HG03159 (cell line): ENCODE results near the gene KCNIP3.

Source experiments
- ATAC-seq: cut with Tn5 transposase; IDR thresholded peaks from one replicate; pipeline ENCODE4 v1.9.1; 2021; ENCODE audit warnings: mild to moderate bottlenecking, moderate library complexity; ENCODE audit not compliant: unreplicated experiment

Gene KCNIP3

DNA sequence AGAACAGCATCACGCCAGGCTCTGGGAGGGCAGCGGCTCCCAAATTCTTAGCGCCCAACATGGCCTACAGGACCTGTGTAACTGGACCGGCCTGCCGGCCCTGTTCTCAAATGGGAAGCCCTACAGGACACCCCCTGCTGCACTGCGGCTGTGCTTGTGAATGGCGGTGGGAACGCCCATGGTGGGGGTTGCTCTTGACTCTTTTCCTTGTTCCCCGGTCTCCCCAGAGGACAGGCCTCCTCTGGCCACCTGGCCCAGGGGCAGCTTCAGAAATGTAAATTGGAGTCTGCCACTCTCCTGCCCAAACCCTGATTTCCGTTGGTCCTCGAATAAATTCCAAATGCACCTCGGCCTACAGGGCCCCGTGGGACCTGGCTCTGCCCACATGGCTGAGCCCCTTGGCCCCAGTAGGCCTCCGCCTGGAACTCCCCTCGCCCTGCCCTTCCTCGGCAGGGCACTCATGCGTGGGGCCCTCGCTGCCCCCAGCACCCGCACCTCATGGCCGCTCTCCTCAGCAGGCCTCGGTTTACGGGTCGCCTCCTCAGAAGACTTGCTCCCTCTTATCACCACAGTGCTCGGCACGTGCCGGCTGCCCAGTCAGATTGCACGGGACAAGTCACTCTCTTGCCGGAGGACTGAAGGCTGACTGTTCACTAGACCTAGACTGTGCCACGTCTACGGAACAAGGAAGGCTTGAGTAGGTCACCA lies 29.4 kb downstream of the KCNIP3 start:
- ATAC-seq, result no peak

DNA sequence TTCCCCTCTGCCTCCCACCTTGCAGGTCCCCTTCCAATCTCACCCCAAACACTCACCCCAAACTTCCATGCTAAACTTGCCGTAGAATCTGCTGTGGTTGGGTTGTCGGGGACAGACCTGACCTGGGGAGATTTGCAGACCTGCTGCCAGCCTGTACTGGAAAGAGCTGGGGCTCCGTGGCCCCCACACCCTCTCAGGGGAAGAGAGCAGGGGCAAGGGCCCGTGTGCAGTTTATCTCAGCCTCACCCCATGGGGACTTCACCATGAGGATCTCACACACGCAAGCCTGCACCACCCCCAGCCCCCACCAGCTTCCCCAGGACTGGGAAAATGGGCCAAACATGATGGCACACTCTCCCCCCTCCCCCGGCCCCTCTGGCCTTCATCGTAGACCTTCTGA lies 30.7 kb downstream of the KCNIP3 start:
- no peak for ATAC-seq

DNA sequence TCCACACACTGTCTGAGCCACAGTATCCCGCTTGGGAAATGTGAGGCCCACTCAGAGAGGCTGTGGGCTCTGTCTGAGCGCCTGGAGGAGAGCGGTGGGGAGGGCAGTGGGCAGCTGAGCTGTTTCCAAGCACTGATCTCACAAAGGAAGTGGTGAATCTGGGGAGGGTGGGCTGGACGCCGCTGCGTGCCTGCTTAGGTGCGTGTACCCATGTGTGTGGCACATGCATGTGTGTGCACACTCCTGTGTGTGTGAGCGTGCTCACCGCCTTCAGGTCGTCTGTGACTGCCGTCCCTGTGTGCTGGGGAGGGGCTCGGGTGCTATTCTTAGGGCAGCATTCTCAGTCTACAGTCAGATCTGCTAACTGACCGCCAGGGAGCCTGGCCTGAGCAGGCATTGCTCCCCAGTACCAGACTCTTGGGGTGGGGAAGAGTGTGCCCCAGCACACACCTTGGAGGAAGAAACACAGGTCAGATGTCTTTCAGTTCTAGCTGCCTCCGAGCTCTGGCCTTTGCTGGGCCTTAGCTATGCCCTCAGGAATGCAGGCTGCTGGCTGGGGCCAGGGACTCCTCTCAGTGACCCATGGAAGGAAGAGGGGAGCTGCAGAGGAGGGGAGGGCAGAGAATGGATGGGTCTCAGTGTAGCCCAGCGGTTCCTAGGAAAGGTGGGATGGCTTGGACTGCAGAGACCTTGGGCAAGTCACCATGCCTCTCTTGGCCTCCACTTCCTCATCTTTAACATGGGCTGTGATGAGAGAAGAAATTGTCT lies 31.4 kb downstream of the KCNIP3 start:
- no peak for ATAC-seq

DNA sequence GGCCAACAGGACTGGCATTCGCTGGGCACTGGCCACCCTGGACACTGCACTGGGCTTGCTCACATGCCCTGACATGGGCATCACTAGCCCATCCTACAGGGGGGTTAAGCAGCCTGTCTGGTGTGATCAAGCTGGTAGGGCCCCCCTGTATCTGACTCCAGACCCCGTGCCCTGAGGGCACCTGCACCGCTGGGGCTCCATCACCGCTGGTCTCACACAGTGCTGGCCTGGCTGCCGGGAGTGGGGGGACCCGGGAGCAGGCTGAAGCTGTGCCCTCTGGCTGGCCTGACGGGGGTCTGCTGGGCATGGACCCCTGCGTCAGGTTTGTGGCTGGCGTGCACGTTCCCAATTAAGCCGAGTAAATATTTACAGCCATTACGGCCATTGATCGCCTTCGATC lies 32.3 kb downstream of the KCNIP3 start:
- no peak for ATAC-seq

DNA sequence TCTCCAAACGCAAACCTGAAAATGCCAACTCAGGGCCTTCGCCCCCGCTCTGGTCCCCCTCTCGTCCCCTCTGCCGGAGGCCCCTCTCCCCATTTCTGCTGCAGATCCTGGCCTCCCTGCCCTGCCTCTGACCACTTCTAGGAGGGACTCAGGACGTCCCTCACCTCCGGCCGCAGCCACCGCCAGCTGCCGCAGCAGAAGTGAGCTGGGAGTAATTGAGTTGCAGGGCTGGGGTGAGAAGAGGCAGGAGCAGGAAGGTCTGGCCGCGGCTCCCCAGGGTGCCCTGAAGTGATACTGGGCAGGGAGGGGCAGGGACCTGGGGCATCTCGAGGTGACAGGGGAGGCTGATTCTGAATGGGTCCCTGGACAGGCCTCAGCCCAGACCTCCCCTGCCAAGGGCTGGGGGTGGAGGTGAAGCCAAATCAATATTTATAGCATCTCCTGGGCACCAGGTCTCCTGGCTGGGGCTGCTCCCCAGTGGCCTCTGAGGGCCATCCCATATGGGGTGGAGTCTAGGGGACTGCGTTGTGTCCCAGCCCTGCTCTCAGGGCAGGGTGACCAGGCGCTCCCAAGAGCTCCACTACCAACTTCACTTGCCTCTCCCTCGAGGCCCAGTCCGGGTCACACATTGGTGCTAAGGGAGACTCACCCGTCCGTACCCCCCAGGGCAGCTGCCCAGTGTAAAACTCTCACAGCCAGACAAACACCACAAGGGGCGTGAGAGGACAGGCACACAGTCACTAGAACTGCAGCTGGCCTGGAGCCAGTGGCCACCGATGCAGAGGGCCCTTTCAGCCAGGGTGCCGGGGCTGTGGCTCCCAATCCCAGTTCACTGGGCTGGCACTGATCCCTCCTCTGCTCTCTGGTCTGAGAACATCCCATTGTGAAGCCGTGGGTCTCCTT lies 33.0 kb downstream of the KCNIP3 start:
- no peak for ATAC-seq

DNA sequence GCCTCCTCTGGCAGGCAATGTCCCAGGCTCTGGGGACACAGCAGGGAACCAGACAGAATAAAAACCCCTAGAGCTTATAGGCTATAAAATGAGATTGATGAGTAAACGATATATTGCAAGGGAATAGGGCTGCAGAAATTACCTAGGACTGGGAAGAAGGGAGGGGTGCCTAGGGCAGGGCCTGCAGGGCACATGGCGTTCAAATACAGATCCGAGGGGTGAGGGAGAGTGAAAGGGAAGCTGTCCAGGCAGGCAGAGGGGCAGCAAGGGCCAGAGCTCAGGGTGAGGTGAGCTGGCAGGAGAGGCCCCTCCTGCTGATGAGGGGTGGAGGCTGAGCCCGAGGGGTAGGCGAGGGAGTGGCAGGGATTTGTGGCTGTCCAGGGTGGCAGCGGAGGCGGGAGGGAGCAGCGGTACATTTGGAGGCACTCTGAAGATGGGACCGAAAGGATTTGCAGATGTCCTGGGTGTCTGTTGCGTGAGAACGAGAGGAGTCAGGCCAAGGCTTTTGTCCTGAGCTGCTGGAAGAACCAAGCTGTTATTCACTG lies 33.7 kb downstream of the KCNIP3 start:
- no peak for ATAC-seq

DNA sequence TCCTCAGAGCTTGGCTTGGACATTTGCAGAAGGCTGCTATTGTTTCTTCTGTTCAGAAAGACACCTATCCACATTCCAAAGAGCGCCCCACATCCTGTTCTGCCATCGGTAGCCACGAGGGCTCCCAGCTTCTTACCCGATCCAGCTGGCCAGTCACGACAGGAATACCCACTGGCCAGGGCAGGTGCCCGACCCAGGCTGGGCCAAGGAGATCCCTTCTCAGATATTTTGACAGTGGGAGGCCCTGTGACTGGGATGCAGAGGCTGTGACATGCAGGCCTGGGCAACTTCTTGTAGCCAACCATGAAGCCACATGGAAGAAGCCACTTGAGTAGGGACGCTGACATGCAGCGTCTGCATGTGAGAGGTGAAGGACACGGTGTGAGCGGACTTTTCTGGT lies 34.5 kb downstream of the KCNIP3 start:
- no peak for ATAC-seq

DNA sequence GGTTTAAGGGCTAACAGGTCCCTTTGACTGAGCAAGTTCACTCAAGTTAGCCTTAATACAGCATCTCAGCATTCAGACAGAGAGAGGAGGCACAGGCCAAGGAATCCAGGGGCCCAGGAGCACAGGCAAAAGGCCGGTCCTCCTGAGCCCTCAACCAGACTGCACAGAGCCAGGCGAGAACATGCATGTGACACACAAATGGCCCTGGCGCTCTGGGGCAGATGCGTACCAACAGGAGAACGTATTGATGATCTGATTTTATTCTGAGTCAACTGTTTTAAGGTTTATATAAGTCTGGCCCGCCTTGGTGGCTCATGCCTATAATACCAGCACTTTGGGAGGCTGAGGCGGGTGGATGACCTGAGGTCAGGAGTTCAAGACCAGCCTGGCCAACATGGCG lies 34.9 kb downstream of the KCNIP3 start:
- ATAC-seq, result no peak

DNA sequence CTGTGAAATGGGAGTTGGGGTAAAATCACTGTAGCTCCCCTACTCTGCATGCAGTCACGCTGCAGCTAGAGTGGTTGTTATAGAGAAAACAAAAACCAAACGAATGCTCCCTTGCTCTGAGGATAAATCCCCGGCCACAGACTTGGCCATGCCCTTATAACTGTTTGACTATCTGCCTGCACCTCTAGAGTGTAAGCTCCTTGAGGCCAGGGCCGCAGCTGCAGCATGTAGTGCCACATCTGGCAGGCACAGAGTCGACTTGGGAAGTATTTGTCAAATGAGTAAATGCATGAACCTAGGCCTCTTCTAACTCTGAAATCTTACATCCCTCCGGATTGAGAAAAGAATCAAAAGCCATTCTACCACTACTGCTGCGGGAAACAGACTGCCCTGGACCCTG lies 35.9 kb downstream of the KCNIP3 start:
- ATAC-seq, result no peak

DNA sequence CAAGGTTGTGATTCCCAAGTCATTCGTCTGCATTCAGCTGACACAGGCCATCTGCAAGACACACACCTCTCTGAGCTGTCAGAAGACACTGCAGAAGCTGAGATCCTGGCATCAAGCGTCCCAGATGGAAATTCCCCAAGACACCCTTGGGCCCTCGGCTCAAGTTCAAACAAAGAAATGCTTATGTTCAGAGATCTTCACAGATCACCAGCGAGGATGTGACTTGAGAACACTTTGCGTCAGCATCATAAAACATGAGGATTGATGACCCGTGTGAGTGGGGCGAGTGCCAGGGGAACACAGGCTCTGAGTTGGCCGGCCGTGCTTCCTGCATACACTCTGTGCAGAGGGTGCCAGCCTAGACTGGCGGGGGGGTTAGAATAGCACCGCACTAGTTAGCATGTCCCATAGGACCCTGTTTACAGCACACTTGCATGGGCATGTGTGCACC lies 36.8 kb downstream of the KCNIP3 start:
- ATAC-seq, result no peak

DNA sequence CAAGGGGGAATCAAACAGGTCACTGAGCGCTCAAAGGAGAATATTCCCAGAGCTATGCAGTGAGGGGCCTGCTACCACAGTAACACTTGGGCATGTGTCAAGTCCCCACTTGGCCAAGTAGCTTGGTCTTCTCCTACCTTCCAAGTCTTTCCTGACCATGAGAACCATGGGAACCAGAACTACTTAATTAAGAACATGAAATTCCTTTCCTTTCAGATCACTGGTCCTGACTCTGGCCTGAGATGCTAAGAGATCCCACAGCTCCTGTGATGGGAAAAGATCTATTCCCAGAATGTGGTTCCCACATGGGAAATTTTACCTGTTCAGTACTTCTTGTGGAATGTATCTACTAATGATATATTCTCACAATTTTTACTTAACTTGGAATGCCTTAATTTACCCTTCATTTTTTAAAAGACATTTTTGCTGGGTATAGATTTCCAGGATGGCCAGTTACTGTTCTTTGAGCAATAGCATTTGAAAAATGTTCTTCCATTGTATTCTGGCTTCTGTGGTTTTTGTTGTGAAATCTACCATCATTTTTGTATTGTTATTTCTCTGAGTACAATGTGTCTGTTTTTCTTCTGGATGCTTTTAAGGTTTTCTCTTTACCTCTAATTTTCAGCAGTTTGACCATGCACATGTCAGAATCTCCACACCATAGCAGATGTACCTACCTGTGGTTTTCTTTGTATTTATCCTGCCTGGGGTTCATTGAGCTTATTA lies 37.9 kb downstream of the KCNIP3 start:
- no peak for ATAC-seq

DNA sequence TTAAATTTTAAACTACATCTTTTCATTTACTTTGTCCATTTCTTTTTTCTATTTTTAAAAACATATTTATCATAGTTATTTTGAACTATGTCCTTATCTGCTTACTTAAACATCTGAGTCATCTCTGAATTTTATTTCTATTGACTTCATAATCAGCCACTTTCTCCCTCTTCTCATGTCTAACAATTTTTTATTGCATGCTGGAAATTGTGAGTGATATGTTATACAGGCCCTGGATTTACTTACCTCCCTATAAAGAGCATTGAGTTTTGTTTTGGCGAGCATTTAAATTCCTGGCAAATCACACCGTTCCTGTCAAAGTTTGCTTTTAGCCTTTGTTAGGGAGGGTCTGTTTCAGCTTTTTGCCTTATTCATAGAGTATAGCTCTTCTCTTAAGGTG lies 39.3 kb downstream of the KCNIP3 start:
- ATAC-seq, result no peak

DNA sequence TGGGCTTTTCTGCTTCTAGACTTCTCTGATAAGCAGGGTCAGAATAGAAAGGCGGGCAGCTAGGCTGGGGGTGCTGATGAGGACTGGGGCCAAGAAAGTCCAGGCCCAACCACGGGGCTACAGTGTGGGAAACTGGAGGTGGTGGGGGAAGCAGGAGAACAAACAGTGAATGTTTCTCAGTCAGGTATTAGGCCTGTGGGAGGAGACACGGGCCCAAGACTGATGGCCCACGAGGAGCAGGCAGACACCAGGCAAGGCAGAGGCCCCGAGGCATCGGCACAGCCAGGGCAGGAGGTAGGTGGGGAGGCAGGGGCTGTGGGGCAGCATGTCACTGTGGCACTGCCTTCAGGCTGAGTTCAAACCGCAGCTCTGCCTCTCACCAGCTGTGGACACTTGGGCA lies 40.7 kb downstream of the KCNIP3 start:
- ATAC-seq, result no peak

DNA sequence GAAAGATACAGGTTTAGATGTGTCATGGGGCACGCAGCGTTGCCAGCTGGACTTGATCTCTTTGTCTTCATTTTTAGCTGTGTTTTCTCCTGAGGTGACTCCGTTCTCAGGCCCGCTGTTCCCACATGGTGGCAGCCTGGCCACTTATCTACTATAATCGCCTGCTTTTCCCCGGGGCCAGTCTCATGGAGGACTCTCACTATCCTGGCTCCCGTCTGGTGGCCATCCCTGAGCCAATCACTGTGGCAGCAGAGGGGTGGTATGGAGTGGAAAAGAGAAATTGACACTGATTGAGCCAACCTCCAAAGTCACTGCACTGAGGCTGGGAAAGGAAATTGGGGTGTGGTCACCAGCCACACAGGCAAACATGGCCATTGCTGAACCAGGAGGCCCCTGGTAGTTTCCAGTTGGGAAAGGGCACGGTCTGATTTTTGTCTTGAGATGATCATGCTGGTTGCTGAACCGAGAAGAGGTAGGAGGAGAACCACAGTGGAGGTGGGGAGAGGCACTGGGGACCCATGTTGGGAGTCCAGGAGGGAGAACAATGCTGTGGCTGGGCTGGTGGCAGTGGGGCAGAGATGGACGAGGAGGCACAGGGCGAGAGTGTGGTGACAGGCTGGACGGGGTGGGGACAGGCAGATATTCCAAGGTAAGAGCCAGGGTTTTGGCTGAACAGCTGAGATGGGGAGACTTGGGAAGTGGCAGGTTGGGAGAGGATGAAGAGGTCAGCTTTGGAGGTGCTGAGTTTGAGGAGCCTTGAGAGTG lies 45.6 kb downstream of the KCNIP3 start:
- no peak for ATAC-seq

DNA sequence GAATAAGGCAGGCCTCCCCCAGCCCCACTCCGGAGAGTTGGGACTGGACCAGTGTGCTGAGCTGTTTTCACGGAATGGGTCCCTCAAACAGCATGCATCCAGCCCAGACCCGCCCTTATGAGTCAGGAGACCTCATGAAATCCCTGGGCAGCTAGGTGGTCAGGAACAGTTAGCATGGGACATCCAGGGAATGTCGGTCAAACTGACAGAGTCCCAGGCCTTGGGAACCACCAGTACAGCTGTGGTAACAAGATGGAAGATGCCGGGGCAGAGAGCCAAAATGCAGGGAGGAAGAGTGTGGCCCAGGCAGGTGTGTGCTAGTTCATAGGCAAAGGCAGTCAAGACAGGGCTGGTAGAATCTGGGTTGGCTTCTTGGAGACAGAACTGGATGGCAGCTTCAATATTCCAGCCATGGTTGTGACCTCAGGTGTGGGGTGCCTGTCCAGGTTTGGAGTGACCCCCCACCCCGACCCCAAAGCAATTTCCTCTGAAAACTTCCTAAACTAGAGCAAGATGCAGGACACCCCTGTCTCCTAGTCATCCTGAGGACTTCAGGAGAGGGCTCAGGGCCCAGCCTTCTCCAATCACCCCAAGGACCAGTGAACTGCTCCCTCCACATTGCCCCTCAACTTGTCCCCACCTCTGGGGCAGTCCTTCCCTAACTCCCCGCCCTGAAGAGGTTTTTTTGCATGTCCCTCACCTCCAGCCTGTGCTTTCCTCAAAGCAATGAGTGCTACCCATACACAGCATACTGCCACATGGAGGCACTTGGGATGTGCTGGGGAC lies 46.5 kb downstream of the KCNIP3 start:
- no peak for ATAC-seq

DNA sequence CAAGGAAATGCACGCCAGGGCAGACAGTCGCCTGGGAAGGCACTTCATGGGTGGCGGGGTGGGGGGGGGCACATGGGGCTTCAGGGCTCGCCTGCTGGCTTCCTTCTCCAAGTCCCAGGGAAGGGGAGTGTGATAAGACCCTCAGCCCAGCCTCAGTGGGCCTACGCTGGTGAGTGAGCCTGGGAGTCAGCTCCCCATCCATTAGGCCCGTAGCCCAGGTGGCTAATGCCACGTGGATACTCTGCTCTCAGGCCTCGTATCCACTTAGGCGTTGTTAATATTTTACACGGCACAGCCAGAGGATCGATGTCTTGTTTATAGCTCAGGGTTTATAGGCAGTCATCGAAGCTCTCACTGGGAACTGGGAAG lies 47.1 kb downstream of the KCNIP3 start:
- no peak for ATAC-seq

DNA sequence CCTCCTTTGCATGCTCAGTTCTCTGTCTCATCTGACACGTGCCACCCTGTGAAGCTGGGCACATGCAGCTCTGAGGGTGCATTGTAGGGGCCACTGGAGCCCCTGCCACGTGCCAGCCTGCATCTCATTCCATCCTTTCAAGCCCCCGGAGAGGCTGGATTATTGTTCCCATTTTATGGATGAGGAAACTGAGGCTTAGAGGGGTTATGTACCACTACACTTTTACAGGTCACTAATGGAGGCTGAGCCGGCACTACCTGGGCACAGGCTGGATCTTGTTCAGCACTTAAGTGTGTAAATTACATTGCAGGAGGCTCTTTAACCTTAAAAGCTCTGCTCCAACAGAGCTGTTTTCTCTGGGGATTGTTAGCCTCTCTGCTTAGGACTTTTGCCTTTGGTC lies 47.5 kb downstream of the KCNIP3 start:
- no peak for ATAC-seq

DNA sequence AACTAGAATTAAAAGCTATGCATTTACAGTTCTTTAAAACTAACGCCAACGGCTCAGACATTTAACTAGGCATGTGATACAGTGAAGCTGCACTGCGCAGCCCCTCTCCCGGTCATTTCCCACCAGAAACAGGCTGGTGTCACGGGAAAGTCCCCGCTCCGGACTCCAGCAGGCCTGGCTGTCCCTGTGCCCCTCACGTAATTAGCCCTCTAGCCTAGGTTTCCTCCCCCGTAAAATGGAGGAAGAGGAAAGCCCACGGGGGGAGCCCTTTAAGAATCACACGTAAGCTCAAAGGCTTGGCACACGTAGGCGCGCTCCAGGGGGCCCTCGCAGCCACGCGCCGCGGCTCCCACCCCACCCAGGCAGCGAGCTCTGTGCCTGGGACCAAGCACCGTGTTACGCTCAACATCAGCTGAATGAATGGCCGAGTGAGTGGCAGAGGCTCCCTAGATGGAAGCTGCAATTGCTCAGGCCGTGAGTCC lies 48.0 kb downstream of the KCNIP3 start:
- peak; percentile 26 for ATAC-seq
